HG02610 (cell line): ENCODE results near the gene TCF3.
"Not testable (repeated sequence)": the region's sequence is repeated elsewhere in the genome, so short reads cannot be mapped to it uniquely, and the experiment has no call there.

Experiments used
- ATAC-seq: cut with Tn5 transposase; IDR thresholded peaks from one replicate; pipeline ENCODE4 v1.9.1; 2021; ENCODE audit warnings: mild to moderate bottlenecking, moderate library complexity; ENCODE audit not compliant: unreplicated experiment

TCF3 gene

GRCh38 chr19:1652471-1653299, at the start of gene TCF3:
Gene TCF3, minus strand, starts transcription at chr19:1652615. Its CDS starts 2,367 bp downstream, at chr19:1650248.
- ATAC-seq: peak; percentile 64

DNA sequence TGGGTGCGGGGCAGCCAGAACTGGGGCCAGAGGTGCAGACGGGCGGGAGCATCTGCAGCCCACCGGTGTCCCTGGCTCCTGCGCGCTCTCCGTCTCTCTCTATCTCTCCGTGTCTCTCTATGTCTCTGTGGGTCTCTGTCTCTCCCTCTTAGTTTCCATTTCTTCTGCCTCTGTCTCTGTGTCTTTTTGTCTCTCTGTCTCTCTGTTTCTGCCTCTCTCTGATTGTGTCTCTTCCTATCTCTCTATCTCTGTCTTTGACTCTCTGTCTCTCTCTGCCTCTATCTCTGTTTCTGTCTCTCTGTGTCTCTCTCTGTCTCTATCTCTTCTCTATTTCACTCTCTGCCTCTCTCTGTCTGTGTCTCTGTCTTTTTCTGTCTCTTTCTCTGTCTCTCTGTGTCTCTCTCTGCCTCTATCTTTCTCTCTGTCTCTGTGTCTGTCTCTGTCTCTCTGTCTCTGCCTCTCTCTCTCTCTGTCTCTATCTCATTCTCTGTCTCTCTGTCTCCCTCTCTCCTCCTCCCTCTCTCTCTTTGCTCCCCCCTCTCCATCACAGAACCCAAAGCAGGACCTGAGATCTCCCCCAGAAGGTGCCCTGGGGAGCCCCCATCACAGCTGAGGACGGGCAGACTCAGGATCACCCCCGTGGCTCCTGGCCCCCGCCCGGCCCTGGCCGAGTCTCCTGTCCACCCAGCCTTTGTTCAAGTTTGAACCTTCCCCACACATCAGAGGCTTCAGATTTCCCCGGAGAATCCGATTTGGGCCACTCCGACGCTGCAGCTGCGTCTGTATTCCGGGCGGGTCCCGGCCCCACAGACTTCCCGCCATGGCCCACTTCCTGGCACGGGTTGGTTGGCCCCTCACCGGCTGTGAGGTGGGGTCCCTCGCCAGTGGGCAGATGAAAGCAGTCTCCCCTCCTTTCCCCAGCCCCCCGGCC, 48.6 kb upstream of the TCF3 start:
- ATAC-seq: no peak

- ATAC-seq: no peak
These were observed 47.8 kb upstream of the TCF3 start for GRCh38 chr19:1699998-1700732.

GRCh38 chr19:1699386-1699785, 47.0 kb upstream of the TCF3 start:
- ATAC-seq: no peak

GRCh38 chr19:1698636-1699035, 46.2 kb upstream of the TCF3 start:
- ATAC-seq: no peak

GRCh38 chr19:1695481-1695880, 43.1 kb upstream of the TCF3 start:
- not testable (repeated sequence) for ATAC-seq

DNA sequence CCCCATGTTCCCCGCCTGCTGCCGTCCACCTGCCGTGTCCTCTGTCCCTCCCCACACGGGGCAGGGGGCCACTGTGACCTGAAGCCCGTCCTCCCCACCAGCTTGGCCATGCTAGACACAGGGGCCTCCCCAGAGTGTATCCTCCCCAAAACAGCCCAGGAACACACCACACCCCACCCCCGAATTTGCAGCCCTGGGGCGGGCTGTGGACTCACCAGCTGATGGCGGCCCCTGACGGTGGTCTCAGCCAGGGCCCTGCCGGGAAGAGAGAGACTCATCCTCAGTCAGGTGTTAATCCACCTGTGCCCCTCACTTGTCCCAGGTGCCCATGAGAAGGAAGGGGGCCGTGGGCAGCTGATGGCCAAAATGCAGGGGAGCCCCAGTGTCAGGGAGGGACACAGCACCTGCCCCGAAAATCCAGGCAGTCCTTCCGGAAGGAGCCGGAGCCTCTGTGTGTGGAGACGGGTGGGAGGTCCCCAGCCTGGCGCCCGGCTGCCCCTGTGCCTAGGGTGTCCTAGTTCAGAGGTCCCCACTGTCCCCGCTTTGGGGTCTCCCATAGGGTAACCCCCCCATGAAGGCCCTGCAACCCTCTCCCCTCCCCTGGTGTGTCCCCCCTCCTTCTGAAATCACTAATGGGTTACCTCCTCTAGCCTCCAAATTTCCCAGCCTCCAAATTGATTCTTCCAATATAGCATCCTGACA, 39.3 kb upstream of the TCF3 start:
- ATAC-seq: no peak

- no peak for ATAC-seq
These were observed 38.4 kb upstream of the TCF3 start for GRCh38 chr19:1690699-1691307.

DNA sequence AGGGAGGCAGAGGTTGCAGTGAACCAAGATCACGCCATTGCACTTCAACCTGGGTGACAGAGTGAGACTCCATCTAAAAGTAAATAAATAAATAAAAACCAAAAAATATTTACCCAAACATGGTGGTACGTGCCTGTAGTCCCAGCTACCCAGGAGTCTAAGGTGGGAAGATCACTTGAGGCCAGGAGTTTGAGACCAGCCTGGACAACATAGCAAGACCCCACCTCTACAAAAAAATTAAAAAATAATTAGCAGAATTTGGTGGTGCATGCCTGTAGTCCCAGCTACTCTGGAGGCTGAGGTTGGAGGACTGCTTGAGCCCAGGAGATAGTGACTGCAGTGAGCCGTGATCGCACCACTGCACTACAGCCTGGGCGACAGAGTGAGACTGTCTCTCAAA, 33.4 kb upstream of the TCF3 start:
- ATAC-seq: not testable (repeated sequence)

- ATAC-seq: no peak
These were observed 32.6 kb upstream of the TCF3 start for GRCh38 chr19:1685046-1685445.

GRCh38 chr19:1684573-1684912, 32.1 kb upstream of the TCF3 start:
- no peak for ATAC-seq

DNA sequence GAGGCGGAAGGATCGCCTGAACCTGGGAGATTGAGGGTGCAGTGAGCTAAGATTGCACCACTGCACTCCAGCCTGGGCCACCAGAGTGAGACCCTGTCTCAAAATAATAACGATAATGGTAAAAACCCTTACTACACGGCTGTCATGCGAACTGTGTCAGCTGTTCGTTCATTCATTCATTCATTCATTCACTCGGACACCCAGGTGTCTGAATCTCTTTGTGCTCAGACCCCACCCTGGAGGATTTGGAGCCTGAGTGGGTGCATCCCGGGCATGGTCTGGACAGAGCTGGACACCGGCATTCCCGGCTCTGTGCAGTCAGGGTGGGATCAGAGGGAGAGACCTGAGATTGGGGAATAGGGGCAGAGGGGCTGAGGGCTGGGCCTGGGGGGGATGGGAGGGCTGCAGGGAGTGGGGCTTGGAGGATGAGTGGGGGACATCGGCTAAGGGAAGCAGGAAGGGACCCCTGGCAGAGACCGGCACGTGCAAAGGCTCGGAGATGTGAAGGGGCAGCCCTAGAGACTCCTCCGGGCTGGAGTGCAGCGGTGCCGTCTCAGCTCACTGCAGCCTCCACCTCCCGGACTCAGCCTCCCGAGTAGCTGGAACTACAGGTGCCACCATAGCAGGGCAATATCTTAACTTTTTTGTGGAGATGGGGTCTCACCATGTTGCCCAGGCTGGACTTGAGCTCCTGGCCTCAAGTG, 31.6 kb upstream of the TCF3 start:
- ATAC-seq: no peak

GRCh38 chr19:1680976-1681375, 28.6 kb upstream of the TCF3 start:
- no peak for ATAC-seq

DNA sequence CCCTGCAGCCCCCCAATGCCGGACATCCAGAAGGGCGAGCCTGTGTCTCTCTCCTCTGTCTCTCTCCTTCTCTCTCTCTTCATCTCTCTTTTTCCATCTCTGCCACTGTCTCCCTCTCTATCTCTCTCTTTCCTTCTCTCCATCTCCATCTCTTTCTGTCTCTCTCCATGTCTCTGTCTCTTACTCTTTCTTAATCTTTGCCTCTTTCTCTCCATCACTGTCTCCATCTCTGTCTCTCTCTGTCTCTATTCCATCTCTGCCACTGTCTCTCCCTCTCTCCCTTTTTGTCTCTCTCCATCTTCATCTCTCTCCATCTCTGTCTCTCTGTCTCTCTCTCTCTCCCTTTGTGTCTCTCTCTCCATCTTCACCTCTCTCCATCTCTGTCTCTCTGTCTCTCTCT, 25.7 kb upstream of the TCF3 start:
- no peak for ATAC-seq

- no peak for ATAC-seq
These were observed 24.2 kb upstream of the TCF3 start for GRCh38 chr19:1676351-1677266.

- ATAC-seq: no peak
These were observed 23.4 kb upstream of the TCF3 start for GRCh38 chr19:1675633-1676350.

DNA sequence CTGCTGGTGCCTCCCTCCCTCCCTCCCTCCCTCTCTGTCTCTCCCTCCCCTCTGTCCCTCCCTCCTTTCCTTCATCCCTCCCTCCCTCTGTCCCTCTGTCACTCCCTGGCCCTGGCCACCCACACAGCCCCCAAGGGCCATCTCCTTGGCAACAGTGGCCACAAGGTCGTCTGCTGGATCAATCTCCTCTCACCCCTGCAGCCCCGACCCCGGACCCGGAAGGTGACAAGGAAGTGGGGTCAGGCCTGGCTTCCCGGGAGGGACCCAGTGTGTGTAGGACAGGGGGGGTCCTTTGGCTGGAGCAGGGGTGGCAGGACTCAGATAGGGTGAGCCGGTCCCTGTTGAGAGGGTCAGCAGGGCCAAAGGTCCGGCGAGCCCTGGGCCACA, 21.9 kb upstream of the TCF3 start:
- ATAC-seq: no peak
